Type B pancreatic cell (in vitro differentiated cells): ENCODE data around the gene RNPEP. TPM values are rescaled to one million over a fixed set of nuclear protein-coding genes. Genes with fewer than 3 reads are reported as not detected.
"Not testable (repeated sequence)": the region's sequence is repeated elsewhere in the genome, so short reads cannot be mapped to it uniquely, and the experiment has no call there.

ENCODE experiments used
- DNase-seq: peaks from one replicate; pipeline ENCODE4 v3.0.0; 2021; ENCODE audit warnings: mixed read lengths; ENCODE audit not compliant: unreplicated experiment; ENCODE audit errors: extremely low spot score
- H3K27ac Mint-ChIP-seq: 2 replicates; pipeline ENCODE4 v1.8.0; 2021; ENCODE audit warnings: mild to moderate bottlenecking, mixed read lengths
- H3K27me3 Mint-ChIP-seq: 2 replicates; pipeline ENCODE4 v1.8.0; 2021; ENCODE audit warnings: mixed read lengths
- H3K36me3 Mint-ChIP-seq: 2 replicates; pipeline ENCODE4 v1.8.0; 2021; ENCODE audit warnings: mixed read lengths
- H3K4me1 Mint-ChIP-seq: one replicate; pipeline ENCODE4 v1.8.0; 2021; ENCODE audit warnings: mixed read lengths; ENCODE audit not compliant: unreplicated experiment
- H3K4me3 Mint-ChIP-seq: 2 replicates; pipeline ENCODE4 v1.8.0; 2021; ENCODE audit warnings: mild to moderate bottlenecking, mixed read lengths
- H3K9me3 Mint-ChIP-seq: 2 replicates; pipeline ENCODE4 v1.8.0; 2021; ENCODE audit warnings: mixed read lengths
- CTCF ChIP-seq: fragments of 200-600 bp; sonication (generic); conservative IDR thresholded peaks from 2 replicates; pipeline ENCODE4 v1.5.0; 2021; ENCODE audit warnings: antibody characterized with exemption, mild to moderate bottlenecking
- total RNA-seq: library from RNA; stranded (reverse); gene quantifications from 2 replicates; pipeline ENCODE4 v1.2.1, GENCODE V29; 2021; ENCODE audit warnings: low replicate concordance

Gene RNPEP
- total RNA-seq, 1 donor from 2014 or later, result 57.3 TPM

- TF ChIP-seq CTCF, result no peak
- peak overlapping the region; percentile 93 for H3K27ac Mint-ChIP-seq
- peaks cover 5% of the 10 kb centered on the region for H3K4me1 Mint-ChIP-seq
- no peak for DNase-seq
- H3K36me3 Mint-ChIP-seq, result peaks cover 17% of the 10 kb centered on the region
- H3K27me3 Mint-ChIP-seq, result no peaks in the 10 kb centered on the region
- H3K9me3 Mint-ChIP-seq, result no peaks in the 10 kb centered on the region
- H3K4me3 Mint-ChIP-seq, result peak overlapping the region; percentile 93
Observed at GRCh38 chr1:201954263-201955008, 28.0 kb upstream of the RNPEP start.

- no peaks in the 10 kb centered on the region for H3K9me3 Mint-ChIP-seq
- DNase-seq, result peak; percentile 94
Observed at GRCh38 chr1:201955009-201955728, 27.3 kb upstream of the RNPEP start, which contains the start of gene TIMM17A. TSS of gene TIMM17A (plus strand) at chr1:201955503. CDS start at chr1:201955527, 24 bp downstream.

GRCh38 chr1:201955729-201956143 is 26.7 kb upstream of the RNPEP start:
- H3K4me1 Mint-ChIP-seq, result peaks cover 5% of the 10 kb centered on the region
- H3K27me3 Mint-ChIP-seq, result no peaks in the 10 kb centered on the region
- TF ChIP-seq CTCF, result no peak
- peak overlapping the region; percentile 93 for H3K4me3 Mint-ChIP-seq
- peaks cover 17% of the 10 kb centered on the region for H3K36me3 Mint-ChIP-seq
- no peak for DNase-seq
- no peaks in the 10 kb centered on the region for H3K9me3 Mint-ChIP-seq
- peak overlapping the region; percentile 93 for H3K27ac Mint-ChIP-seq

More at GRCh38 chr1:201955009-201955728, 27.3 kb upstream of the RNPEP start, which contains the start of gene TIMM17A:
- H3K27ac Mint-ChIP-seq, result peak within 1 kb of the TSS; percentile 93
- no peak for TF ChIP-seq CTCF
- no peaks in the 10 kb centered on the region for H3K27me3 Mint-ChIP-seq
- peaks cover 17% of the 10 kb centered on the region for H3K36me3 Mint-ChIP-seq
- peak within 1 kb of the TSS; percentile 93 for H3K4me3 Mint-ChIP-seq
- peaks cover 5% of the 10 kb centered on the region for H3K4me1 Mint-ChIP-seq

GRCh38 chr1:201958348-201958747 is 24.1 kb upstream of the RNPEP start:
- no peak for DNase-seq
- Mint-ChIP-seq H3K27ac (no peak overlapping the region), H3K4me3 (no peak overlapping the region), H3K4me1 (peaks cover 5% of the 10 kb centered on the region), H3K36me3 (peaks cover 25% of the 10 kb centered on the region), H3K9me3 (no peaks in the 10 kb centered on the region), H3K27me3 (no peaks in the 10 kb centered on the region)
- no peak for TF ChIP-seq CTCF

- not testable (repeated sequence) for H3K27me3 Mint-ChIP-seq, H3K4me1 Mint-ChIP-seq, H3K9me3 Mint-ChIP-seq, H3K4me3 Mint-ChIP-seq, H3K27ac Mint-ChIP-seq, DNase-seq
- peaks cover 33% of the 10 kb centered on the region for H3K36me3 Mint-ChIP-seq
Observed at GRCh38 chr1:201962382-201962781, 20.1 kb upstream of the RNPEP start.

- H3K4me3 Mint-ChIP-seq, result no peak overlapping the region
- H3K27ac Mint-ChIP-seq, result no peak overlapping the region
- no peaks in the 10 kb centered on the region for H3K9me3 Mint-ChIP-seq
- H3K4me1 Mint-ChIP-seq, result no peaks in the 10 kb centered on the region
- H3K27me3 Mint-ChIP-seq, result no peaks in the 10 kb centered on the region
- no peak for TF ChIP-seq CTCF
- H3K36me3 Mint-ChIP-seq, result peaks cover 32% of the 10 kb centered on the region
- DNase-seq, result no peak
Observed at GRCh38 chr1:201964261-201964660, 18.2 kb upstream of the RNPEP start.
